Activated naive CD4-positive, alpha-beta T cell treated with anti-CD3 and anti-CD28 coated beads, Interleukin-2, amount 50 U/mL, for 24 hours (primary cell): ENCODE measurements around the gene HECW1.
A peak's percentile ranks its signal among the peaks of the same experiment; 100 is the strongest.
"Not testable (repeated sequence)": the region's sequence is repeated elsewhere in the genome, so short reads cannot be mapped to it uniquely, and the experiment has no call there.

Experiments
- H3K27ac Mint-ChIP-seq: one replicate; pipeline ENCODE4 v1.8.0; 2021; ENCODE audit warnings: mild to moderate bottlenecking, mixed read lengths
- H3K27me3 Mint-ChIP-seq: one replicate; pipeline ENCODE4 v1.8.0; 2021; ENCODE audit warnings: mixed read lengths
- H3K36me3 Mint-ChIP-seq: one replicate; pipeline ENCODE4 v1.8.0; 2021; ENCODE audit warnings: mixed read lengths
- H3K4me1 Mint-ChIP-seq: one replicate; pipeline ENCODE4 v1.8.0; 2021; ENCODE audit warnings: mixed read lengths
- H3K4me3 Mint-ChIP-seq: one replicate; pipeline ENCODE4 v1.8.0; 2021; ENCODE audit warnings: mild to moderate bottlenecking, mixed read lengths
- H3K9me3 Mint-ChIP-seq: one replicate; pipeline ENCODE4 v1.8.0; 2021; ENCODE audit warnings: mixed read lengths

HECW1 gene

GRCh38 chr7:43591558-43592180, 479.2 kb downstream of the HECW1 start:
- Mint-ChIP-seq H3K4me3 (peak overlapping the region; percentile 71), H3K9me3 (no peaks in the 10 kb centered on the region)

GRCh38 chr7:43592326-43592725, 479.9 kb downstream of the HECW1 start:
- Mint-ChIP-seq H3K27me3 (no peaks in the 10 kb centered on the region), H3K9me3 (no peaks in the 10 kb centered on the region), H3K27ac (peak overlapping the region; percentile 87), H3K4me1 (peaks cover 90% of the 10 kb centered on the region), H3K4me3 (peak overlapping the region; percentile 71), H3K36me3 (peaks cover 9% of the 10 kb centered on the region)

More at GRCh38 chr7:43591558-43592180, 479.2 kb downstream of the HECW1 start:
- Mint-ChIP-seq H3K4me1 (peaks cover 88% of the 10 kb centered on the region), H3K27me3 (no peaks in the 10 kb centered on the region), H3K27ac (peak overlapping the region; percentile 87), H3K36me3 (peaks cover 8% of the 10 kb centered on the region)

- Mint-ChIP-seq H3K4me1 (peaks cover 88% of the 10 kb centered on the region), H3K4me3 (peak overlapping the region; percentile 71), H3K9me3 (no peaks in the 10 kb centered on the region), H3K27ac (peak overlapping the region; percentile 97), H3K27me3 (no peaks in the 10 kb centered on the region), H3K36me3 (peaks cover 9% of the 10 kb centered on the region)
Measured at GRCh38 chr7:43593010-43593409, 480.6 kb downstream of the HECW1 start.

- peaks cover 87% of the 10 kb centered on the region for H3K4me1 Mint-ChIP-seq
Measured at GRCh38 chr7:43594020-43594419, 481.6 kb downstream of the HECW1 start.

GRCh38 chr7:43596426-43596825, 484.0 kb downstream of the HECW1 start:
- Mint-ChIP-seq H3K4me1 (peaks cover 78% of the 10 kb centered on the region), H3K36me3 (peaks cover 15% of the 10 kb centered on the region)
- not testable (repeated sequence) for H3K4me3 Mint-ChIP-seq, H3K27ac Mint-ChIP-seq, H3K27me3 Mint-ChIP-seq, H3K9me3 Mint-ChIP-seq

More at GRCh38 chr7:43594020-43594419, 481.6 kb downstream of the HECW1 start:
- no peaks in the 10 kb centered on the region for H3K9me3 Mint-ChIP-seq
- peak overlapping the region; percentile 71 for H3K4me3 Mint-ChIP-seq
- peaks cover 8% of the 10 kb centered on the region for H3K36me3 Mint-ChIP-seq
- no peaks in the 10 kb centered on the region for H3K27me3 Mint-ChIP-seq
- H3K27ac Mint-ChIP-seq, result peak overlapping the region; percentile 97

- Mint-ChIP-seq H3K27ac (peak overlapping the region; percentile 90), H3K36me3 (peaks cover 20% of the 10 kb centered on the region), H3K4me1 (peaks cover 53% of the 10 kb centered on the region), H3K27me3 (no peaks in the 10 kb centered on the region), H3K4me3 (peak overlapping the region; percentile 47), H3K9me3 (no peaks in the 10 kb centered on the region)
Measured at GRCh38 chr7:43600056-43600455, 487.6 kb downstream of the HECW1 start.

- H3K27ac Mint-ChIP-seq, result no peak overlapping the region
- H3K27me3 Mint-ChIP-seq, result no peaks in the 10 kb centered on the region
- peaks cover 18% of the 10 kb centered on the region for H3K36me3 Mint-ChIP-seq
- peaks cover 51% of the 10 kb centered on the region for H3K4me1 Mint-ChIP-seq
- H3K9me3 Mint-ChIP-seq, result no peaks in the 10 kb centered on the region
- H3K4me3 Mint-ChIP-seq, result no peak overlapping the region
Measured at GRCh38 chr7:43602256-43602655, 489.8 kb downstream of the HECW1 start.

GRCh38 chr7:43604251-43604650, 491.8 kb downstream of the HECW1 start:
- H3K9me3 Mint-ChIP-seq, result no peaks in the 10 kb centered on the region
- H3K36me3 Mint-ChIP-seq, result peaks cover 29% of the 10 kb centered on the region
- H3K4me3 Mint-ChIP-seq, result peak overlapping the region; percentile 13
- H3K27ac Mint-ChIP-seq, result peak overlapping the region; percentile 81
- H3K27me3 Mint-ChIP-seq, result no peaks in the 10 kb centered on the region
- peaks cover 53% of the 10 kb centered on the region for H3K4me1 Mint-ChIP-seq

- peak overlapping the region; percentile 85 for H3K27ac Mint-ChIP-seq
- peaks cover 75% of the 10 kb centered on the region for H3K4me1 Mint-ChIP-seq
- H3K36me3 Mint-ChIP-seq, result peaks cover 35% of the 10 kb centered on the region
- no peak overlapping the region for H3K4me3 Mint-ChIP-seq
- H3K27me3 Mint-ChIP-seq, result no peaks in the 10 kb centered on the region
- H3K9me3 Mint-ChIP-seq, result no peaks in the 10 kb centered on the region
Measured at GRCh38 chr7:43609097-43609496, 496.6 kb downstream of the HECW1 start.

GRCh38 chr7:43612128-43612527, 499.7 kb downstream of the HECW1 start:
- H3K36me3 Mint-ChIP-seq, result peaks cover 33% of the 10 kb centered on the region
- no peaks in the 10 kb centered on the region for H3K27me3 Mint-ChIP-seq
- peak overlapping the region; percentile 57 for H3K4me3 Mint-ChIP-seq

GRCh38 chr7:43612599-43613589, 500.4 kb downstream of the HECW1 start:
- Mint-ChIP-seq H3K4me1 (peaks cover 67% of the 10 kb centered on the region), H3K9me3 (no peaks in the 10 kb centered on the region), H3K36me3 (peaks cover 33% of the 10 kb centered on the region), H3K4me3 (peak overlapping the region; percentile 57), H3K27ac (peak overlapping the region; percentile 95), H3K27me3 (no peaks in the 10 kb centered on the region)

More at GRCh38 chr7:43612128-43612527, 499.7 kb downstream of the HECW1 start:
- H3K4me1 Mint-ChIP-seq, result peaks cover 71% of the 10 kb centered on the region
- H3K9me3 Mint-ChIP-seq, result no peaks in the 10 kb centered on the region
- H3K27ac Mint-ChIP-seq, result peak overlapping the region; percentile 82
